Upper lobe of left lung (tissue), 6 donors: ENCODE data around the gene GALNS. TPM values are rescaled to one million over a fixed set of nuclear protein-coding genes. Genes with fewer than 3 reads are reported as not detected.

ENCODE experiments used
- ATAC-seq, 2 donors: fragments of 200-7000 bp; cut with Tn5 transposase; one replicate each; pipeline ENCODE4 v1.9.1; 2022; ENCODE audit warnings: mild to moderate bottlenecking in 2 of 2, moderate library complexity in 2 of 2; ENCODE audit not compliant: low FRiP score in 2 of 2
- DNase-seq, 2 donors: peaks; one replicate each; pipeline ENCODE4 v3.0.0-alpha.2; 2019 to 2020
- H3K27ac ChIP-seq, 4 donors: fragments of 200-600 bp; sonication (generic); one replicate each; pipeline ENCODE4 v1.5.1; 2016 to 2019
- H3K27me3 ChIP-seq, 4 donors: fragments of 200-600 bp; sonication (generic); one replicate each; pipeline ENCODE4 v1.5.1; 2017 to 2019
- H3K36me3 ChIP-seq, 4 donors: fragments of 200-600 bp; sonication (generic); one replicate each; pipeline ENCODE4 v1.5.1; 2016 to 2019
- H3K4me1 ChIP-seq, 4 donors: fragments of 200-600 bp; sonication (generic); one replicate each; pipeline ENCODE4 v1.5.1; 2018 to 2019
- H3K4me3 ChIP-seq, 4 donors: fragments of 200-600 bp; sonication (generic); one replicate each; pipeline ENCODE4 v1.5.1; 2017 to 2019; ENCODE audit warnings: mild to moderate bottlenecking in 2 of 4, moderate library complexity in 1 of 4
- H3K9me3 ChIP-seq, 4 donors: fragments of 200-600 bp; sonication (generic); one replicate each; pipeline ENCODE4 v1.5.1; 2018 to 2019
- CTCF ChIP-seq, 6 experiments: fragments of 450-650 bp in 4 of 6; fragments of 200-600 bp in 2 of 6; sonication (generic) in 2 of 6; IDR thresholded peaks; one replicate each; pipeline ENCODE4 v1.5.1; 2016 to 2019; ENCODE audit warnings: antibody characterized with exemption in 6 of 6
- EP300 ChIP-seq, 4 donors: sonication (generic); formaldehyde crosslinking; IDR thresholded peaks; one replicate each; pipeline ENCODE4 v1.5.1; 2017; ENCODE audit warnings: antibody characterized with exemption in 4 of 4, control low read depth in 2 of 4
- POLR2A ChIP-seq, 4 donors: fragments of 450-650 bp; IDR thresholded peaks; one replicate each; pipeline ENCODE4 v1.5.1; 2016 to 2017; ENCODE audit warnings: antibody characterized with exemption in 4 of 4, mild to moderate bottlenecking in 2 of 4
- POLR2AphosphoS5 ChIP-seq, 2 donors: sonication (generic); formaldehyde crosslinking; IDR thresholded peaks; one replicate each; pipeline ENCODE4 v1.5.1; 2017; ENCODE audit warnings: antibody characterized with exemption in 2 of 2
- WGBS, 2 donors: methylation state at CpG; one replicate each; pipeline ENCODE4 v1.1.5; 2017 to 2018; 5-methylcytosine and 5-hydroxymethylcytosine counted together
- total RNA-seq, 6 donors: library from RNA; depleted of rRNA in 4 of 6; stranded (reverse); fragments of >200 nt in 4 of 6; gene quantifications; one replicate each; pipeline versions ENCODE4 v1.1.0 to v1.2.1, GENCODE V29; 2016 to 2021
- donor health status: DM: no; HTN: no; CAD: no; lungs with moderate emphysema.
- donor health status: DM: no; HTN: yes; CAD: no; lungs with severe emphysema.

The GALNS gene
- total RNA-seq, 6 donors from 2014 or later: 24.8 to 140 (median 45.6) TPM

GRCh38 chr16:88874938-88875599 is 18.3 kb upstream of the GALNS start:
- H3K27me3 ChIP-seq: peaks cover 0 to 5% (median 0%) of the 10 kb centered on the region in 4 donors
- no peak overlapping the region for H3K4me3 ChIP-seq
- peak in 1 of 2 donors; percentile 76 for DNase-seq
- peaks cover 0 to 5% (median 0%) of the 10 kb centered on the region in 4 donors for H3K4me1 ChIP-seq
- H3K36me3 ChIP-seq: peaks cover 0 to 38% (median 9%) of the 10 kb centered on the region in 4 donors
- WGBS, 2 donors: 91% methylated on average over 24 to 28 of the region's 34 CpGs
- TF ChIP-seq EP300 (IDR thresholded peaks at IDR 0.05) (no peak), CTCF (IDR thresholded peaks at IDR 0.05) (no peak), POLR2A (IDR thresholded peaks at IDR 0.05) (no peak), POLR2AphosphoS5 (IDR thresholded peaks at IDR 0.05) (no peak)
- H3K9me3 ChIP-seq: no peaks in the 10 kb centered on the region
- no peak for ATAC-seq
- no peak overlapping the region for H3K27ac ChIP-seq

- ATAC-seq: no peak
- no peak for TF ChIP-seq CTCF (IDR thresholded peaks at IDR 0.05)
- TF ChIP-seq POLR2AphosphoS5 (IDR thresholded peaks at IDR 0.05): no peak
- TF ChIP-seq EP300 (IDR thresholded peaks at IDR 0.05): no peak
- TF ChIP-seq POLR2A (IDR thresholded peaks at IDR 0.05): no peak
- peak in 1 of 2 donors; percentile 71 for DNase-seq
- 71 to 91% methylated on average over 6 to 20 of the region's 25 CpGs for WGBS, 2 donors
- no peak overlapping the region for H3K4me3 ChIP-seq
- H3K27ac ChIP-seq: no peak overlapping the region
- peaks cover 0 to 17% (median 7%) of the 10 kb centered on the region in 4 donors for H3K36me3 ChIP-seq
- no peaks in the 10 kb centered on the region for H3K9me3 ChIP-seq
- peaks cover 0 to 5% (median 0%) of the 10 kb centered on the region in 4 donors for H3K4me1 ChIP-seq
- H3K27me3 ChIP-seq: peaks cover 0 to 5% (median 0%) of the 10 kb centered on the region in 4 donors
Observed at GRCh38 chr16:88872650-88873331, 16.0 kb upstream of the GALNS start.

GRCh38 chr16:88871730-88872416 is 15.1 kb upstream of the GALNS start:
- no peak overlapping the region for H3K27ac ChIP-seq
- peaks cover 0 to 5% (median 0%) of the 10 kb centered on the region in 4 donors for H3K27me3 ChIP-seq
- peak in 1 of 2 donors; percentile 69 for DNase-seq
- H3K4me3 ChIP-seq: no peak overlapping the region
- WGBS, 2 donors: 84 to 89% methylated on average over 12 to 15 of the region's 21 CpGs
- ATAC-seq: no peak
- H3K36me3 ChIP-seq: peaks cover 0 to 12% (median 5%) of the 10 kb centered on the region in 4 donors
- no peak for TF ChIP-seq POLR2A (IDR thresholded peaks at IDR 0.05)
- TF ChIP-seq EP300 (IDR thresholded peaks at IDR 0.05): no peak
- no peak for TF ChIP-seq CTCF (IDR thresholded peaks at IDR 0.05)
- no peak for TF ChIP-seq POLR2AphosphoS5 (IDR thresholded peaks at IDR 0.05)
- H3K9me3 ChIP-seq: no peaks in the 10 kb centered on the region
- H3K4me1 ChIP-seq: peaks cover 0 to 5% (median 0%) of the 10 kb centered on the region in 4 donors

- Histone ChIP-seq H3K27me3 (peaks cover 0 to 5% (median 0%) of the 10 kb centered on the region in 4 donors), H3K4me3 (peak overlapping the region in 1 of 4 donors; percentile 2), H3K27ac (no peak overlapping the region), H3K9me3 (no peaks in the 10 kb centered on the region), H3K4me1 (peaks cover 0 to 5% (median 0%) of the 10 kb centered on the region in 4 donors), H3K36me3 (peaks cover 0 to 6% (median 2%) of the 10 kb centered on the region in 4 donors)
- ATAC-seq (no peak), DNase-seq (peak in 1 of 2 donors; percentile 42)
- 18 to 26% methylated on average over 6 to 8 of the region's 8 CpGs for WGBS, 2 donors
- TF ChIP-seq EP300 (IDR thresholded peaks at IDR 0.05): no peak
- TF ChIP-seq CTCF (IDR thresholded peaks at IDR 0.05): no peak
- no peak for TF ChIP-seq POLR2A (IDR thresholded peaks at IDR 0.05)
- TF ChIP-seq POLR2AphosphoS5 (IDR thresholded peaks at IDR 0.05): no peak
Observed at GRCh38 chr16:88871349-88871702, 14.6 kb upstream of the GALNS start.
